Measurements from ENCODE around the gene VIL1.

The VIL1 gene

DNA sequence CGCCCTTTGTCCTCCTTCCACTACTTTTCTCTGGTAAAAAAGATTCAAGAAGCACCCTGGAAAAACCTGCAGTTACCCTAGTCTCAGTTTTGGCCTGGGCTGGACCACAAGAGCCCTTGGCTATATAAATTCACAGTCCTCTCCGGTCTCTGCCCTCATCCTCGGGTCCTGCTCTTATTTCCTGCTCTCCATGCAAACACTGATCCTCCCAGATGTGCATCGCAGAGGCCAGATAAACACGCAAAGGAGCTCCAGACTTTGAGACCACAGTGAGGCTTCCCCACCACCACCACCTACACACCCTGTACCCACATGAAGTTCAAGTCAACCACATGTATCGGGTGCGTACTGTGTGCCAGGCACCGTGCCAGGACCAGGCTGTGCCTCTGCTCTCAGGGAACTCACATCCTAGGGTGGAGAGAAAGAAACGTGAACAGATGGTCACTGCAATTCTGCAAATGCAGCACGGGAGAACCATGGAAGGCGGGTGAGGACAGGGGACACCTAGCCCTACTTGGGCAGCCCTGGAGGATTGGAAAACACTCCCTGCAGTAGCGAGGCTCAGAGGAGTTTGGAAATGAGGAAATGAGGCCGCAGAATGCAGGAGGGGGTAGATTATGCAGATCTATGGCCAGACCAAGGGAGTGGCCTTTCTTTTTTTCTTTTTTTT lies 11.8 kb upstream of the VIL1 start:
- DNase-seq = peak; percentile 86

GRCh38 chr2:218407717-218408116 lies 11.2 kb upstream of the VIL1 start:
- DNase-seq = no peak

DNA sequence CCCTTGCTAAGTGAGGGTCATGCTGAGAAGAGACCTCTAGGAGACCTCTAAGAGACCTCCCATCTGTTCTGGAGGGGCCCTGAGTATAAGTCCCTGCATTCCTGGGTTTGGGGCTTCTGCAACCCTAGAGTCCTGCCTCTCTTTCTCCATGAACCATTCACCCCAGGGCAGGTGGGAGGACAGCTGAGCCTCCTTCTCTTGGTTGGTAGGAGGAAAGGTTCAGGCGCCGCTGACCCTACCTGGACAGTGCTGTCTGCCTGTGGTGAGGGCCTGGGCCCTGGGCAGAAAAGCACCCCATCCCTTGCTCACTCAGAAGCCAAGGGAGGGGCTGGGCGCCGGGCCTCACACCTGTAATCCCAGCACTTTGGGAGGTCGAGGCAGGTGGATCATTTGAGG lies 604 bp upstream of the VIL1 start:
- no peak for DNase-seq

DNA sequence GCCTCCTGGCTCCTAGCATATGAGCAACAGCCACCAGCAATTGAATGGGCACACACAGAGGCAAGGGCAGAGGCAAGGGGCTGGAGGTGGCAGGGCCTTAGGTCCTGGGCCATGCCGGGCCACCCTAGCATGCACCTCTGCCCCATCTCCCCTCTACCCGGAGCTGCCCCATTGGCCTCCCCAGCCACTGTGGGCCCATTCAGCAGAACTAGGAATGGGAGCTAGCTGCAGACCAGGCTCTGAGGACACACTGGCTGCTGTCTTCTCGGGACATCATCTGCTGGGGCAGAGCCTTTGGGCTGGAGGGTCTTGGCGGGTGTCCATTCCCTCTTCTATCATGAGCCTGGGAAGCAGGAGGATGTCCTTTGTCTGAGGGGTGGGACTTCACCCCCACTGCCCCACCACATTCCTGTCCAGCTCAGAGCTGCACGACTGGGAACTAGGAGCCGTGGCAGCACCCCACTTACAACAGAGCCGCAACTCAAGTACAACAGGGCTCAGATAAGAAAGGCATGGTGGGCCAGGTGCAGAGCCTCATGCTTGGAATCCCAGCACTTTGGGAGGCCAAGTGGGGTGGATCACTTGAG lies 800 bp downstream of the VIL1 start:
- no peak for DNase-seq

- no peak for DNase-seq
These were observed 2.1 kb downstream of the VIL1 start for GRCh38 chr2:218421027-218421426.

GRCh38 chr2:218422403-218423086 lies 3.6 kb downstream of the VIL1 start:
- DNase-seq = no peak

GRCh38 chr2:218423584-218423983 lies 4.7 kb downstream of the VIL1 start:
- DNase-seq = no peak

GRCh38 chr2:218425531-218425930 lies 6.6 kb downstream of the VIL1 start:
- DNase-seq = no peak

DNA sequence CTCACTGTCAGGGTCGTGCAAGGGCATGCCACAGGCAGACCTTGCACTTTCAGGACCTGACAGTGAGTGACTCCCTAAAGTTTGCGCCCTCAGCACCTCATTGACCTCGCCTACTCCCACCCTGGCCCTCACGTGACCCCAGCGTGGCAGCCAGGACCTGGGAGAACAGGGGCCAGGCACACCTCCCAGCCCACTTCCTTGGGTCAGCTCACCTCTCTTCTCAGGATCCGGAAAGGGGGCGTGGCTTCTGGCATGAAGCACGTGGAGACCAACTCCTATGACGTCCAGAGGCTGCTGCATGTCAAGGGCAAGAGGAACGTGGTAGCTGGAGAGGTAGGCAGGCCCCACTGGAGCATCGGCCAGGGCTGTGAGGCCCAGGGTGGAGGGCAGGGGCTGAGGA lies 8.8 kb downstream of the VIL1 start:
- DNase-seq = no peak

DNA sequence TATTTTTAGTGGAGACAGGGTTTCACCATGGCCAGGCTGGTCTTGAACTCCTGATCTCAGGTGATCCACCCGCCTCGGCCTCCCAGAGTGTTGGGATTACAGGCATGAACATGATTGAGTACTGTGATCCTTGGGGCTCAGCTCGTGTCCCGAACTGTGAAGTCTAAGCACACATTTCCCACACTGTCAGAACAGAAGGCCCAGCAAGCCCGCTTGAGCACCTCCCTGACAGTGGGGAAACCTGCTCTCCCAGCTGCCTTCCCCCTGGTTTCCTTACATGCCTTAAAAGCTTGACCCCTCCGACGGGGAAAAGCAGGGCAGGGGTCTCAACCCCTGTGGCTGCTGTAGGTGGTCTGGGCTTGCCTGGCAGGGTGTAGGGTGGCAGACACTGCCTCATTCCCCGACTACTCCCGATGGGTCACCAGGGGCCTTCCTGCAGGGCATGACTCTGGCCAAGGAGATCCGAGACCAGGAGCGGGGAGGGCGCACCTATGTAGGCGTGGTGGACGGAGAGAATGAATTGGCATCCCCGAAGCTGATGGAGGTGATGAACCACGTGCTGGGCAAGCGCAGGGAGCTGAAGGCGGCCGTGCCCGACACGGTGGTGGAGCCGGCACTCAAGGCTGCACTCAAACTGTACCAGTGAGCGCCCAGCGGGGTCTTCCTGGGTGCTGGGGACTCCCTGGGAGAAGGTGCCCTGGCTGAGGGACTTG lies 10.1 kb downstream of the VIL1 start:
- no peak for DNase-seq

GRCh38 chr2:218429911-218430692 lies 11.2 kb downstream of the VIL1 start:
- no peak for DNase-seq

DNA sequence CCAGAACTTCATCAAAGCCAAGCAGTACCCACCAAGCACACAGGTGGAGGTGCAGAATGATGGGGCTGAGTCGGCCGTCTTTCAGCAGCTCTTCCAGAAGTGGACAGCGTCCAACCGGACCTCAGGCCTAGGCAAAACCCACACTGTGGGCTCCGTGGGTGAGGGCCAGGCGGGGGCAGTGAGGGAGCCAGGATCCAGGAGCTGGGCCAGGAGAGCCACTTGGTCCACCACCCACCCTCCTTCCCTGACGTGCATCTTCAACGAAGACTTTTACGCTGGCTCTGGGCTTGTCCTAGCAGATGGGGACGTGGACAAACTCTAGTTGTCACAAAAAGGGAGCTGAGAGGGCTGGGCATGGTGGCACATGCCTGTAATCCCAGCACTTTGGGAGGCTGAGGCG lies 11.8 kb downstream of the VIL1 start:
- DNase-seq = no peak

GRCh38 chr2:218431878-218432277 lies 13.0 kb downstream of the VIL1 start:
- DNase-seq = no peak

DNA sequence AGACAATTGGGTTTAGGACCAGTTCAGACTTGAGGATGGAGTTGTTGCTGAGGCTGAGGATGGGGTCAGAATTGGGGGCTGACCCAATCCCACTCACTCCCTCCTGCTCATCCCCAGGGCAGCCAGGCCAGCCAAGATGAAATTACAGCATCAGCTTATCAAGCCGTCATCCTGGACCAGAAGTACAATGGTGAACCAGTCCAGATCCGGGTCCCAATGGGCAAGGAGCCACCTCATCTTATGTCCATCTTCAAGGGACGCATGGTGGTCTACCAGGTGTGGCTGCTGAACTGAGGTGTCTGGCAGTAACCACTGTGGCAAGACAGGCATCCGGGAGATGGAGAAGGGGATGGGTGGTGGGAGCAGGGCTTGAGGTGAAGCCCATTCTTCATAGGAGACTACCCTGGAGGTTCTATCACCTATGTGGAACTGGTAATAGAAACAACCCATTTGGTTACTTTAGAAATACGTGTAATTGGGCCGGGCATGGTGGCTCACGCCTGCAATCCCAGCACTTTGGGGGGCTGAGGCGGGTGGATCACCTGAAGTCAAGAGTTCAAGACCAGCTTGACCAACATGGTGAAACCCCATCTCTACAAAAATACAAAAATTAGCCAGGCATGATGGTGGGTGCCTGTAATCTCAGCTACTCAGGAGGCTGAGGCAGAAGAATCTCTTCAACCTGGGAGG lies 13.9 kb downstream of the VIL1 start:
- DNase-seq = no peak

DNA sequence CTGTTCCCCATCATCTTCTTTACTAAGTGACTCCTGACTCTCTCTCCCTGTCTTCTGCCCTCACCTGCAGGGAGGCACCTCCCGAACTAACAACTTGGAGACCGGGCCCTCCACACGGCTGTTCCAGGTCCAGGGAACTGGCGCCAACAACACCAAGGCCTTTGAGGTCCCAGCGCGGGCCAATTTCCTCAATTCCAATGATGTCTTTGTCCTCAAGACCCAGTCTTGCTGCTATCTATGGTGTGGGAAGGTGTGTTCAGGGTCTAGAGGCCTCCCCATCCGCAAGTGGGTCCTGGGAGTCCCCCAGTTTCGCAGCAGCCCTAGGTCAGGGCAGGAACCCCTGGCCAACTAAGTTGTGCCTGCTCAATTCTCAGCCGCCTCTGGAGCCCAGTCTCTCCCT lies 15.5 kb downstream of the VIL1 start:
- DNase-seq = no peak

GRCh38 chr2:218435003-218435982 lies 16.4 kb downstream of the VIL1 start:
- DNase-seq = no peak

DNA sequence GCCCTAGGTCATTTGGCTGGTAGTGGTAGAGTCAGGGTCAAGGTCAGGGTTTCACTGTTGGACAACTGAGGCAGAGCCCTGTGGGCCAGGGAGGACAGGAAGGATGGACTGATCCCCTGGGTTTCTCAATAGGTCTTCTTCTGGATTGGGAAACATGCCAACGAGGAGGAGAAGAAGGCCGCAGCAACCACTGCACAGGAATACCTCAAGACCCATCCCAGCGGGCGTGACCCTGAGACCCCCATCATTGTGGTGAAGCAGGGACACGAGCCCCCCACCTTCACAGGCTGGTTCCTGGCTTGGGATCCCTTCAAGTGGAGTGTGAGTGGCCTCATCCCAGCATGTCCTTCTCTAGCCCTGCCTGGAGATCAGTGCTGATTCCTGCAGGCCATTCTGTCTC lies 18.1 kb downstream of the VIL1 start:
- DNase-seq = no peak

DNA sequence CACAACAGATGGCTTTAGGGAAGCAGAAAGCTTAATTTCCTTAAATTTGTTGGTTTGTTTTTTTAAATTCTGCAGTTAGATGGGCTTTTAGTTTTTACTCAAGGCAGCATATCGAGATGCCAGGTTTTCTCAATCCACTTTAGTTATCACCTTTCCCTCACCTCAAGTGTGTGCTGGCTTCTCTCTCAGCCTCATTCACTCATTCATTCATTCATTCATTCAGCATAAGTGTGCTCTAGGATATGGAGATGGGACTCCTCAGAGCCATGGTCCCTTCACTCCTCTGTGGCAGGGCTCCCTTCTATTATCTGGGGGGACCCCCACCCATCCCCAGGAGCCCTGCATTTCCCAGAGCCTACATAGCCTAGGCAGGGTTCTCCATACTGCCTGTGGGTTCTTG lies 19.0 kb downstream of the VIL1 start:
- DNase-seq = no peak

DNA sequence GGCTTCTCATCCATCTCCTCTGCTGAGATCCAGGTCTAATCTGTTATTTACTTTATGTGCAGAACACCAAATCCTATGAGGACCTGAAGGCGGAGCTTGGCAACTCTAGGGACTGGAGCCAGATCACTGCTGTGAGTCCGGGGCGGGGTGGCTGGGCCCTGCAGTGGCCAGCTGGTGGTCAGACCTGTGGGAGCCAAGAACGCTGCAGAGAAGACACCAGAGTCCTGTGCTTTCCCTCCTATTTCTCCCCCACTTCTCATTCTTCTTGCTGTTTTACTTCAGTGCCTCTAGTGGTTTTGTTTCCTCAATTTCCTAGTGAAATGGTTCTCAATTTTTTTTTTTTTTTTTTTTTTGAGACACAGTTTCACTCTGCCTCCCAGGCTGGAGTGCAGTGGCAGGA lies 19.7 kb downstream of the VIL1 start:
- DNase-seq = no peak

DNA sequence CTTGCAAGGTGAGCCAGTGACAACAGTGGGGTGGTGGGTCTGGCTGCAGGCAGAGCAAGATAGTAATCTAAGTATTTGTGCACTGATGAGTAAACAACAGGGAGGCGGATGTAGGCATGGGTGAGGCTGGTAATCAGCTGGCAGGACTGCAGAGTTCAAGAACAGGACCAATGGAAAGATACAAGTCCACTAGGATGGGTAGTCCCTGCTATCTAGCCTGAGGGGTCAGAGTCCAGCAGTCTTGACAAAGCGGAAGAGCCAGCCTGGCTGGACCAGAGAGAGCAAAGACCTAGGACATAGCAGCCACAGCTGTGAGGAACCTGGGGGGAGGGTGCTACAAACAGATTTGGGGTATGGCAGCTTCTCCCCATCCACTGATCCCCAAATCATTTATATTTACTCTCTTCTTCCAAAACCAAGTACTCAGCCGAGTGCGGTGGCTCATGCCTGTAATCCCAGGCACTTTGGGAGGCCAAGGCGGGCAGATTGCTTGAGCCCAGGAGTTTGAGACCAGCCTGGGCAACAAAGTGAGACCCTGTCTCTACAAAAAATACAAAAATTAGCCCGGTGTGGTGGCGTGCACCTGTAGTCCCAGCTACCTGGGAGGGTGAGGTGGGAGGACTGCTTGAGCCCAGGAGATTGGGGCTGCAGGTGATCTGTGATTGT lies 25.9 kb downstream of the VIL1 start:
- DNase-seq = no peak

- no peak for DNase-seq
These were observed 26.7 kb downstream of the VIL1 start for GRCh38 chr2:218445602-218446001.
